IMR-90 (cell line): Measurements from ENCODE around the gene DCDC1. TPM values are rescaled to one million over a fixed set of nuclear protein-coding genes. Genes with fewer than 3 reads are reported as not detected.

Experiments
- ATAC-seq: fragments of 200-7000 bp; cut with Tn5 transposase; 2 replicates; pipeline ENCODE4 v1.9.1; 2020; ENCODE audit warnings: low read depth, mild to moderate bottlenecking, moderate library complexity
- BruUV-seq: library from RNA; stranded (reverse); fragments of 400-500 nt; replicated peaks from 2 replicates; lab custom pipeline; 2021; lab: Mats Ljungman, UMichigan
- CTCF ChIA-PET: fragments of 300-600 bp; formaldehyde crosslinking; extraction: SDS; loops from one replicate; lab custom pipeline; 2021; ENCODE audit warnings: antibody characterized with exemption; lab: Yijun Ruan, JAX
- POLR2A ChIA-PET: fragments of 300-600 bp; sonication (Branson Sonifier 250); formaldehyde crosslinking; loops from one replicate; lab custom pipeline; 2022; ENCODE audit warnings: antibody characterized with exemption; ENCODE audit not compliant: unreplicated experiment; lab: Charles Lee
- DNase-seq: peaks from one replicate; pipeline ENCODE4 v3.0.0; 2013
- H2AFZ ChIP-seq: replicated peaks from 2 replicates; pipeline ENCODE3; 2013; ENCODE audit warnings: low read length, mild to moderate bottlenecking; ENCODE audit not compliant: poor library complexity
- H2AK5ac ChIP-seq: 2 replicates; pipeline ENCODE4 v1.6.1; 2013; ENCODE audit warnings: low read depth, low read length, inconsistent platforms
- H2AK9ac ChIP-seq: replicated peaks from 2 replicates; pipeline ENCODE3; 2013; ENCODE audit warnings: mild to moderate bottlenecking, low read depth, low read length, moderate library complexity; ENCODE audit not compliant: poor library complexity
- H2BK120ac ChIP-seq: 2 replicates; pipeline ENCODE4 v1.6.1; 2013; ENCODE audit warnings: low read depth, low read length, inconsistent platforms
- H2BK15ac ChIP-seq: 3 replicates; pipeline ENCODE4 v1.6.1; 2013; ENCODE audit warnings: low read depth, low read length, inconsistent platforms
- H2BK20ac ChIP-seq: 2 replicates; pipeline ENCODE4 v1.6.1; 2013; ENCODE audit warnings: low read depth, mild to moderate bottlenecking, inconsistent platforms, low read length, moderate library complexity
- H2BK5ac ChIP-seq: 2 replicates; pipeline ENCODE4 v1.6.1; 2013; ENCODE audit warnings: mild to moderate bottlenecking, low read depth, low read length, inconsistent platforms; ENCODE audit not compliant: poor library complexity, severe bottlenecking
- H3K14ac ChIP-seq: replicated peaks from 2 replicates; pipeline ENCODE4 v1.6.1; 2013; ENCODE audit warnings: low read depth, low read length, inconsistent platforms
- H3K18ac ChIP-seq: 2 replicates; pipeline ENCODE4 v1.6.1; 2013; ENCODE audit warnings: low read depth, low read length, control low read depth
- H3K23ac ChIP-seq: 2 replicates; pipeline ENCODE4 v1.6.1; 2013; ENCODE audit warnings: low read depth, low read length, inconsistent platforms
- H3K27ac ChIP-seq: 2 replicates; pipeline ENCODE4 v1.5.1; 2013; ENCODE audit warnings: mild to moderate bottlenecking, control low read depth, low read length; ENCODE audit not compliant: insufficient read depth
- H3K27me3 ChIP-seq: 2 replicates; pipeline ENCODE4 v1.6.1; 2013; ENCODE audit warnings: low read length; ENCODE audit not compliant: control insufficient read depth, insufficient read depth
- H3K36me3 ChIP-seq: 2 replicates; pipeline ENCODE4 v1.6.1; 2013; ENCODE audit warnings: low read length, mixed read lengths; ENCODE audit not compliant: control insufficient read depth, insufficient read depth
- H3K4ac ChIP-seq: 2 replicates; pipeline ENCODE4 v1.6.1; 2013; ENCODE audit warnings: low read depth, low read length, inconsistent platforms
- H3K4me1 ChIP-seq: 2 replicates; pipeline ENCODE4 v1.6.1; 2013; ENCODE audit warnings: low read length, mixed read lengths; ENCODE audit not compliant: control insufficient read depth, insufficient read depth
- H3K4me2 ChIP-seq: 2 replicates; pipeline ENCODE4 v1.6.1; 2013; ENCODE audit warnings: low read depth, mild to moderate bottlenecking, control low read depth, low read length, moderate library complexity
- H3K4me3 ChIP-seq: 2 replicates; pipeline ENCODE4 v1.5.1; 2013; ENCODE audit warnings: low read depth, mild to moderate bottlenecking, control low read depth, low read length, moderate library complexity; ENCODE audit not compliant: insufficient read depth
- H3K56ac ChIP-seq: 2 replicates; pipeline ENCODE4 v1.6.1; 2013; ENCODE audit warnings: low read length, inconsistent platforms; ENCODE audit not compliant: insufficient read depth; ENCODE audit errors: extremely low read depth
- H3K79me1 ChIP-seq, 2 experiments: 2 replicates each; pipeline ENCODE4 v1.6.1; 2013; ENCODE audit warnings: low read length in 2 of 2, inconsistent platforms in 1 of 2, low read depth in 1 of 2
- H3K9ac ChIP-seq: 2 replicates; pipeline ENCODE4 v1.6.1; 2013; ENCODE audit warnings: low read depth, low read length, control low read depth
- H3K9me1 ChIP-seq: 2 replicates; pipeline ENCODE4 v1.6.1; 2013; ENCODE audit warnings: low read length, inconsistent platforms; ENCODE audit not compliant: insufficient read depth
- H3K9me3 ChIP-seq: 2 replicates; pipeline ENCODE4 v1.6.1; 2013; ENCODE audit warnings: low read length; ENCODE audit not compliant: control insufficient read depth, insufficient read depth
- H4K20me1 ChIP-seq: 2 replicates; pipeline ENCODE4 v1.6.1; 2013; ENCODE audit warnings: low read length, inconsistent platforms; ENCODE audit not compliant: insufficient read depth
- H4K5ac ChIP-seq: 2 replicates; pipeline ENCODE4 v1.6.1; 2013; ENCODE audit warnings: mild to moderate bottlenecking, low read depth, low read length, control low read depth
- H4K8ac ChIP-seq, 2 experiments: 2 replicates each; pipeline ENCODE4 v1.6.1; 2013; ENCODE audit warnings: low read depth in 2 of 2, low read length in 2 of 2, control low read depth in 1 of 2, inconsistent platforms in 1 of 2
- H4K91ac ChIP-seq: 2 replicates; pipeline ENCODE4 v1.6.1; 2013; ENCODE audit warnings: low read depth, low read length, inconsistent platforms; ENCODE audit not compliant: insufficient read depth
- CEBPB ChIP-seq: IDR thresholded peaks from 2 replicates; pipeline ENCODE4 v1.6.1; 2012; ENCODE audit warnings: low read depth, low read length, improper control_type of control experiment
- MAFK ChIP-seq: IDR thresholded peaks from 2 replicates; pipeline ENCODE4 v1.6.1; 2012; ENCODE audit warnings: low read depth, low read length, improper control_type of control experiment
- WGBS, 2 experiments: methylation state at CpG; one replicate each; pipeline versions ENCODE4 v1.1.5 to v1.1.7; 2013; ENCODE audit warnings: missing lambda C conversion rate in 2 of 2; ENCODE audit not compliant: insufficient read length in 1 of 2; ENCODE audit errors: extremely low coverage in 2 of 2; 5-methylcytosine and 5-hydroxymethylcytosine counted together
- dilution Hi-C: fragments of 300-500 bp; cut with HindIII; formaldehyde crosslinking; loops from one replicate; pipeline ENCODE4 v1.14.3; 2018; ENCODE audit warnings: low sequenced_read_pairs; ENCODE audit not compliant: unreplicated experiment
- in situ Hi-C: fragments of 300-500 bp; cut with MboI; formaldehyde crosslinking; loops from 3 replicates; pipeline ENCODE4 v1.14.3; 2019; ENCODE audit warnings: low sequenced_read_pairs, inconsistent platforms, mixed read lengths
- intact Hi-C: fragments of 100-400 bp; cut with micrococcal nuclease; formaldehyde crosslinking; loops from 2 replicates; pipeline ENCODE4 v1.10.0; 2022
- polyA plus RNA-seq, 3 experiments: library from polyadenylated mRNA; depleted of rRNA; stranded (reverse); fragments of >200 nt; gene quantifications; 2 replicates each; pipeline ENCODE4 v1.2.3, GENCODE V29; 2012; ENCODE audit warnings: low replicate concordance in 1 of 3
- total RNA-seq: library from RNA; depleted of rRNA; stranded (reverse); fragments of >200 nt; gene quantifications from 2 replicates; pipeline ENCODE4 v1.2.3, GENCODE V29; 2012

Gene DCDC1
- total and polyA plus RNA-seq, 2 of the 4 experiments (the other 2 are of a cell fraction): not detected

DNA sequence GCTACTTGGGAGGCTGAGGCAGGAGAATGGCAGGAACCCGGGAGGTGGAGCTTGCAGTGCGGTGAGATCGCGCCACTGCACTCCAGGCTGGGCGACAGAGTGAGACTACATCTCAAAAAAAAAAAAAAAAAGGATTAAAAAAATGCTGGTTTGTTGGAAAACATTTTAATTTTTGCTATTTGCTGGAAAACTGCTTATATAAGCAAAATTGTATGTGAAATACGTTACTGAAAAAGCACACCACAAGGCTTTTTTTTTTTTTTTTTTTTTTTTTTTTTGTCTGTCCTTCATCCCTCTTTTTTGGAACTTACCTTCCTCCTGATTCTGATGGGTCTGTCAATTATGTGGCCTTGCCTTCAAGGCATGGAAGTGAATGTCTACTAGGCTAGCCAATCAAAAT is 40.8 kb downstream of the DCDC1 start:
- no peak overlapping the region for H3K27ac ChIP-seq
- no peak overlapping the region for H3K9ac ChIP-seq
- H3K4me2 ChIP-seq: no peak overlapping the region
- ATAC-seq: no peak
- no peak overlapping the region for H3K4ac ChIP-seq
- no peak overlapping the region for H4K5ac ChIP-seq
- no peak overlapping the region for H2AFZ ChIP-seq
- no peaks in the 10 kb centered on the region for H3K36me3 ChIP-seq
- in situ Hi-C loops: no loop called here
- intact Hi-C loops: no loop called here
- no TSS peak for BruUV-seq
- no peak overlapping the region for H2AK9ac ChIP-seq
- DNase-seq: no peak
- no peak overlapping the region for H4K8ac ChIP-seq
- no CpG with 5 or more reads among the region's 6 CpGs for WGBS, 2 experiments
- no peak overlapping the region for H3K18ac ChIP-seq
- H3K4me1 ChIP-seq: no peaks in the 10 kb centered on the region
- TF ChIP-seq MAFK (peak; percentile 88), CEBPB (no peak)
- H3K27me3 ChIP-seq: no peaks in the 10 kb centered on the region
- no peak overlapping the region for H2BK120ac ChIP-seq
- no peak overlapping the region for H3K56ac ChIP-seq
- dilution Hi-C loops: no loop called here
- H4K91ac ChIP-seq: no peak overlapping the region
- ChIA-PET POLR2A (no interaction called here), CTCF (no interaction called here)
- H2BK15ac ChIP-seq: no peak overlapping the region
- no peaks in the 10 kb centered on the region for H4K20me1 ChIP-seq
- H2BK20ac ChIP-seq: no peak overlapping the region
- no peak overlapping the region for H3K4me3 ChIP-seq
- no peak overlapping the region for H3K23ac ChIP-seq
- no peak overlapping the region for H3K14ac ChIP-seq
- no peaks in the 10 kb centered on the region for H3K9me3 ChIP-seq
- H2BK5ac ChIP-seq: no peak overlapping the region
- no peaks in the 10 kb centered on the region for H3K79me1 ChIP-seq
- no peaks in the 10 kb centered on the region for H3K9me1 ChIP-seq
- no peak overlapping the region for H2AK5ac ChIP-seq
